SK-N-SH (cell line): ENCODE data around the gene PLXNA4. TPM values are rescaled to one million over a fixed set of nuclear protein-coding genes. Genes with fewer than 3 reads are reported as not detected.

Experiments
- CTCF ChIA-PET: fragments of 300-600, 350-600 bp; formaldehyde crosslinking; extraction: SDS; loops from one replicate; lab custom pipeline; 2021; lab: Yijun Ruan, JAX
- POLR2A ChIA-PET: fragments of 350-600 bp; sonication (Branson Sonifier 250); formaldehyde crosslinking; extraction: SDS; loops from one replicate; lab custom pipeline; 2020; ENCODE audit warnings: antibody characterized with exemption, inconsistent platforms; lab: Yijun Ruan, JAX
- DNase-seq: peaks from one replicate; pipeline ENCODE4 v3.0.0; 2012
- H2AFZ ChIP-seq: fragments of 200-600 bp; sonication (generic); 2 replicates; pipeline ENCODE4 v1.8.1; 2016; ENCODE audit warnings: antibody characterized with exemption, mild to moderate bottlenecking, low read depth
- H3F3A ChIP-seq: fragments of 200-600 bp; sonication (generic); replicated peaks from 2 replicates; pipeline ENCODE3; 2016; ENCODE audit warnings: antibody characterized with exemption, mild to moderate bottlenecking; ENCODE audit not compliant: insufficient read depth
- H3K27ac ChIP-seq, 2 experiments: fragments of 200-500 bp in 1 of 2; fragments of 200-600 bp in 1 of 2; sonication (Bioruptor generic) in 1 of 2; sonication (generic), shearing (Covaris generic) in 1 of 2; 2 replicates each; pipeline versions ENCODE4 v1.5.1 to v1.6.1; 2014 to 2016; ENCODE audit warnings: low read depth in 2 of 2, inconsistent platforms in 1 of 2, low read length in 1 of 2, mild to moderate bottlenecking in 1 of 2, mixed read lengths in 1 of 2
- H3K27me3 ChIP-seq: fragments of 200-600 bp; sonication (generic), shearing (Covaris generic); 2 replicates; pipeline ENCODE4 v1.6.1; 2016; ENCODE audit warnings: mixed run types; ENCODE audit not compliant: insufficient read depth
- H3K36me3 ChIP-seq, 2 experiments: fragments of 200-500 bp in 1 of 2; fragments of 200-600 bp in 1 of 2; sonication (Bioruptor generic) in 1 of 2; sonication (generic) in 1 of 2; replicated peaks in 1 of 2; 2 replicates each; pipeline versions ENCODE3 to v1.5.1; 2014 to 2016; ENCODE audit warnings: low read length in 1 of 2, mild to moderate bottlenecking in 1 of 2; ENCODE audit not compliant: insufficient read depth in 2 of 2, control insufficient read depth in 1 of 2
- H3K4me1 ChIP-seq, 2 experiments: fragments of 200-500 bp in 1 of 2; fragments of 200-600 bp in 1 of 2; sonication (Bioruptor generic) in 1 of 2; sonication (generic), shearing (Covaris generic) in 1 of 2; 2 replicates each; pipeline versions ENCODE4 v1.5.1 to v1.6.1; 2014 to 2016; ENCODE audit warnings: low read depth in 1 of 2, low read length in 1 of 2, mixed run types in 1 of 2; ENCODE audit not compliant: insufficient read depth in 2 of 2, control insufficient read depth in 1 of 2
- H3K4me2 ChIP-seq: fragments of 200-600 bp; sonication (generic), shearing (Covaris generic); 2 replicates; pipeline ENCODE4 v1.6.1; 2017; ENCODE audit warnings: mixed run types
- H3K4me3 ChIP-seq, 2 experiments: fragments of 200-500 bp in 1 of 2; fragments of 200-600 bp in 1 of 2; sonication (Bioruptor generic) in 1 of 2; sonication (generic), shearing (Covaris generic) in 1 of 2; 2 replicates each; pipeline versions ENCODE4 v1.5.1 to v1.8.1; 2014 to 2016; ENCODE audit warnings: low read depth in 2 of 2, inconsistent platforms in 1 of 2, low read length in 1 of 2, mild to moderate bottlenecking in 1 of 2, mixed read lengths in 1 of 2, moderate library complexity in 1 of 2
- H3K79me2 ChIP-seq: fragments of 200-600 bp; sonication (generic); 2 replicates; pipeline ENCODE4 v1.8.1; 2017; ENCODE audit warnings: mild to moderate bottlenecking; ENCODE audit not compliant: insufficient read depth
- H3K9ac ChIP-seq: fragments of 200-600 bp; sonication (generic); 2 replicates; pipeline ENCODE4 v1.6.1; 2017; ENCODE audit warnings: mixed run types
- H3K9me2 ChIP-seq: fragments of 200-600 bp; sonication (generic); 2 replicates; pipeline ENCODE4 v1.6.1; 2017; ENCODE audit warnings: mixed run types
- H3K9me3 ChIP-seq: fragments of 200-600 bp; sonication (generic); 2 replicates; pipeline ENCODE4 v1.6.1; 2017; ENCODE audit warnings: mixed run types, mild to moderate bottlenecking, moderate library complexity
- H4K20me1 ChIP-seq: fragments of 200-600 bp; sonication (generic); 2 replicates; pipeline ENCODE4 v1.6.1; 2017; ENCODE audit warnings: mild to moderate bottlenecking, mixed run types; ENCODE audit not compliant: insufficient read depth
- CHD2 ChIP-seq: fragments of 150-350 bp; IDR thresholded peaks from 2 replicates; pipeline ENCODE4 v1.6.1; 2018; ENCODE audit warnings: low read length; ENCODE audit not compliant: partially characterized antibody
- ELF1 ChIP-seq: IDR thresholded peaks from 2 replicates; pipeline ENCODE4 v1.4.0; 2012
- EZH2phosphoT487 ChIP-seq: fragments of 200-600 bp; sonication (generic); IDR thresholded peaks from 2 replicates; pipeline ENCODE4 v1.6.1; 2017; ENCODE audit warnings: low read depth, mixed run types, mild to moderate bottlenecking, antibody characterized with exemption, moderate library complexity, borderline replicate concordance
- FOXM1 ChIP-seq: IDR thresholded peaks from 2 replicates; pipeline ENCODE4 v1.4.0; 2012; ENCODE audit warnings: low read depth, mild to moderate bottlenecking
- GABPA ChIP-seq: IDR thresholded peaks from 2 replicates; pipeline ENCODE4 v1.4.0; 2012; ENCODE audit warnings: low read depth, mild to moderate bottlenecking
- IRF3 ChIP-seq: fragments of 150-350 bp; IDR thresholded peaks from 2 replicates; pipeline ENCODE4 v1.6.1; 2016; ENCODE audit warnings: mild to moderate bottlenecking, low read depth, low read length
- MAX ChIP-seq: IDR thresholded peaks from 2 replicates; pipeline ENCODE4 v1.4.0; 2012; ENCODE audit warnings: low read depth
- MEF2A ChIP-seq: IDR thresholded peaks from 2 replicates; pipeline ENCODE4 v1.4.0; 2012; ENCODE audit warnings: low read depth, borderline replicate concordance
- MXI1 ChIP-seq: IDR thresholded peaks from 2 replicates; pipeline ENCODE4 v1.6.1; 2012; ENCODE audit warnings: mild to moderate bottlenecking, low read depth, low read length, improper control_type of control experiment
- NFIC ChIP-seq: IDR thresholded peaks from 2 replicates; pipeline ENCODE4 v1.4.0; 2012; ENCODE audit warnings: borderline replicate concordance
- NRF1 ChIP-seq: IDR thresholded peaks from 2 replicates; pipeline ENCODE4 v1.6.1; 2012; ENCODE audit warnings: low read depth, mild to moderate bottlenecking, low read length
- PBX3 ChIP-seq: IDR thresholded peaks from 2 replicates; pipeline ENCODE4; 2012
- RFX5 ChIP-seq: IDR thresholded peaks from 2 replicates; pipeline ENCODE4 v1.6.1; 2012; ENCODE audit warnings: mild to moderate bottlenecking, improper control_type of control experiment, low read length
- RXRA ChIP-seq: IDR thresholded peaks from 2 replicates; pipeline ENCODE4 v1.4.0; 2012; ENCODE audit warnings: low read depth, mild to moderate bottlenecking, borderline replicate concordance
- SIN3A ChIP-seq: IDR thresholded peaks from 2 replicates; pipeline ENCODE4 v1.6.1; 2012; ENCODE audit warnings: low read depth, mild to moderate bottlenecking, low read length, moderate library complexity, borderline replicate concordance
- SMC3 ChIP-seq: IDR thresholded peaks from 2 replicates; pipeline ENCODE4 v1.6.1; 2012; ENCODE audit warnings: low read depth, low read length, improper control_type of control experiment
- USF2 ChIP-seq: fragments of 150-350 bp; IDR thresholded peaks from 2 replicates; pipeline ENCODE4 v1.6.1; 2017; ENCODE audit warnings: antibody characterized with exemption, low read length, low read depth, borderline replicate concordance
- YY1 ChIP-seq: IDR thresholded peaks from 2 replicates; pipeline ENCODE4 v1.4.0; 2012; ENCODE audit warnings: low read depth, mild to moderate bottlenecking
- WGBS: methylation state at CpG from one replicate; pipeline ENCODE4 v1.1.6; 2017; ENCODE audit warnings: low lambda C conversion rate; 5-methylcytosine and 5-hydroxymethylcytosine counted together
- polyA plus RNA-seq, 3 experiments: library from polyadenylated mRNA; depleted of rRNA; stranded (reverse); fragments of >200 nt; gene quantifications; 2 replicates each; pipeline ENCODE4 v1.2.3, GENCODE V29; 2012

Gene PLXNA4
- polyA plus RNA-seq, 1 of the 3 experiments (the other 2 are of a cell fraction): 2.4 TPM

- H3K4me3 ChIP-seq: no peak overlapping the region
- no peak overlapping the region for H2AFZ ChIP-seq
- H3K36me3 ChIP-seq: no peaks in the 10 kb centered on the region
- H3K9me3 ChIP-seq: no peaks in the 10 kb centered on the region
- DNase-seq: no peak
- H3K79me2 ChIP-seq: no peaks in the 10 kb centered on the region
- no peak overlapping the region for H3K27ac ChIP-seq
- H3K27me3 ChIP-seq: 0 out of 2 replicates have a peak, but pooled peaks cover 7% of the 10 kb centered on the region
- H3K4me1 ChIP-seq: peaks cover 0 to 41% of the 10 kb centered on the region in 2 experiments; a peak in 1 of 4 replicates
- ChIA-PET POLR2A (no interaction called here), CTCF (interaction anchor here (1.2 to 2.2 kb wide), 4 partner anchors 10 to 569 kb away, joined by 3 to 12 read pairs (median 7); no protein-coding TSS in a partner anchor)
- no peak for TF ChIP-seq CHD2
- TF ChIP-seq USF2: no peak
- TF ChIP-seq RFX5: no peak
- TF ChIP-seq PBX3: no peak
- no peak for TF ChIP-seq FOXM1
- TF ChIP-seq NFIC: no peak
- no peak for TF ChIP-seq YY1
- TF ChIP-seq MEF2A: no peak
- no peak for TF ChIP-seq NRF1
- no peak for TF ChIP-seq RXRA
- TF ChIP-seq EZH2phosphoT487: no peak
- no peak for TF ChIP-seq SMC3
- TF ChIP-seq SIN3A: no peak
- no peak for TF ChIP-seq ELF1
- TF ChIP-seq MAX: no peak
- TF ChIP-seq IRF3: no peak
- no peak for TF ChIP-seq MXI1
- no peak for TF ChIP-seq GABPA
- no peaks in the 10 kb centered on the region for H3K9me2 ChIP-seq
- whole genome bisulfite sequencing: 91% methylated on average over 7 of the region's 7 CpGs
- no peak overlapping the region for H3K4me2 ChIP-seq
- no peaks in the 10 kb centered on the region for H3F3A ChIP-seq
- no peak overlapping the region for H3K9ac ChIP-seq
- H4K20me1 ChIP-seq: no peaks in the 10 kb centered on the region
Measured at GRCh38 chr7:132258231-132258630, 318.0 kb downstream of the PLXNA4 start.
